DOHH2 (cell line): ENCODE data around the gene MICAL2.

Source experiments
- H3F3A ChIP-seq: fragments of 200-600 bp; sonication (generic), shearing (Covaris generic); 2 replicates; pipeline ENCODE4 v1.6.0; 2016; ENCODE audit warnings: antibody characterized with exemption, mild to moderate bottlenecking; ENCODE audit not compliant: control insufficient read depth, insufficient read depth
- H3K27ac ChIP-seq: fragments of 200-600 bp; sonication (generic); 2 replicates; pipeline ENCODE4 v1.5.1; 2014; ENCODE audit warnings: low read depth, mild to moderate bottlenecking, low read length, moderate library complexity
- H3K27me3 ChIP-seq: fragments of 200-600 bp; sonication (generic); 2 replicates; pipeline ENCODE4 v1.6.1; 2014; ENCODE audit warnings: mild to moderate bottlenecking, low read length, mixed read lengths; ENCODE audit not compliant: control insufficient read depth
- H3K36me3 ChIP-seq: fragments of 200-600 bp; sonication (generic); 2 replicates; pipeline ENCODE4 v1.6.1; 2014; ENCODE audit warnings: mild to moderate bottlenecking, low read length, moderate library complexity, mixed read lengths; ENCODE audit not compliant: control insufficient read depth
- H3K4me1 ChIP-seq: fragments of 200-600 bp; sonication (generic); 2 replicates; pipeline ENCODE4 v1.6.1; 2014; ENCODE audit warnings: mild to moderate bottlenecking, low read length, mixed read lengths; ENCODE audit not compliant: control insufficient read depth
- H3K4me2 ChIP-seq: fragments of 200-600 bp; sonication (generic); 2 replicates; pipeline ENCODE4 v1.6.0; 2014; ENCODE audit warnings: mild to moderate bottlenecking, low read length, moderate library complexity
- H3K4me3 ChIP-seq: fragments of 200-600 bp; sonication (generic); 2 replicates; pipeline ENCODE4 v1.5.1; 2014; ENCODE audit warnings: mild to moderate bottlenecking, low read length, mixed read lengths
- H3K79me2 ChIP-seq: fragments of 200-600 bp; sonication (generic); 2 replicates; pipeline ENCODE4 v1.6.1; 2014; ENCODE audit warnings: mild to moderate bottlenecking, low read length, mixed read lengths; ENCODE audit not compliant: control insufficient read depth
- H3K9me2 ChIP-seq: fragments of 200-600 bp; sonication (generic); replicated peaks from 2 replicates; pipeline ENCODE4 v1.6.1; 2014; ENCODE audit warnings: mild to moderate bottlenecking, low read length, mixed read lengths; ENCODE audit not compliant: control insufficient read depth
- H3K9me3 ChIP-seq: fragments of 200-600 bp; sonication (generic); 2 replicates; pipeline ENCODE4 v1.6.1; 2014; ENCODE audit warnings: antibody characterized with exemption, low read length, mixed read lengths; ENCODE audit not compliant: control insufficient read depth, insufficient read depth
- H4K20me1 ChIP-seq: fragments of 200-600 bp; sonication (generic); 2 replicates; pipeline ENCODE4 v1.6.0; 2014; ENCODE audit warnings: low read depth, mild to moderate bottlenecking, antibody characterized with exemption, low read length, moderate library complexity; ENCODE audit not compliant: control insufficient read depth, insufficient read depth
- EZH2phosphoT487 ChIP-seq: fragments of 200-600 bp; sonication (generic); IDR thresholded peaks from 2 replicates; pipeline ENCODE4 v1.6.1; 2017; ENCODE audit warnings: borderline replicate concordance, mild to moderate bottlenecking, antibody characterized with exemption, low read length, moderate library complexity, mixed read lengths
- TF ChIP-seq, protein P1 (sequence below): fragments of 200-600 bp; sonication (generic); IDR thresholded peaks from one replicate; pipeline ENCODE4 v1.5.1; 2014; ENCODE audit warnings: antibody characterized with exemption, mild to moderate bottlenecking, low read depth, low read length; ENCODE audit not compliant: poor library complexity, severe bottlenecking

Gene MICAL2

DNA sequence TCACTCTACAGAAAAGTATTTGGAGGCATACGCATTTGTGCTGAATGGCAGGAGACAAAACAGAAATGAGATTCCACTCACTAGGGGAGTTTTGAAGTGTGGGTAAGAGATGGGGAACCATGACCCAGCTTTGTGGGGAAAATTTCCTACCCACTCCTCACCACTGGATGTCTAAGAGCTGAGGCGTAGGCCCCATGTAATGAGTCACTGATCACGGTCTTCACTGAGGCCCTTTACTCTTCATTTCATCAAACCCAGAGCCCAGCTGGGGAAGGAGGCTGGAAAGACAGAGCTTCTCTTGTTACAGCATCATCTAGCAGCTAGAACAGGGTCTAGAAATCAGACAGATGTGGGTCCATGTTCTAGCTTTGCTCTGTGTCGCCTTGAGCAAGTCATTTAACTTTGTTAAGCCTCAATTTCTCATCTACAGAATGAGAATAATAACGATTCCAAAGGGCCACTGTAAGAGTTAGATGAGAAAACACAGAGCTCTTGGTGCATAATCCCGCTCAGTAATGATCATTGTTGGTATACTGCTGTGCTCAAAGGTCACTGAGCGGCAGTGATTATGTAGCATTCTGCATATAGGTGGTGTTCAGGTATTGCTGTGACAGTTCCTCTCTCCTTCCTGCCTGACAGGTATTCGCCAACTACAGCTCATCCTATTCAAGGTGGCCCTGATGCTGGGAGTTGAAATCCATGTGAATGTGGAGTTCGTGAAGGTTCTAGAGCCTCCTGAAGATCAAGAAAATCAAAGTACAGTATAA, 97.2 kb downstream of the MICAL2 start:
- no peaks in the 10 kb centered on the region for H3K9me3 ChIP-seq
- no peak overlapping the region for H3K27ac ChIP-seq
- no peaks in the 10 kb centered on the region for H3K4me1 ChIP-seq
- TF ChIP-seq, protein P1, sequence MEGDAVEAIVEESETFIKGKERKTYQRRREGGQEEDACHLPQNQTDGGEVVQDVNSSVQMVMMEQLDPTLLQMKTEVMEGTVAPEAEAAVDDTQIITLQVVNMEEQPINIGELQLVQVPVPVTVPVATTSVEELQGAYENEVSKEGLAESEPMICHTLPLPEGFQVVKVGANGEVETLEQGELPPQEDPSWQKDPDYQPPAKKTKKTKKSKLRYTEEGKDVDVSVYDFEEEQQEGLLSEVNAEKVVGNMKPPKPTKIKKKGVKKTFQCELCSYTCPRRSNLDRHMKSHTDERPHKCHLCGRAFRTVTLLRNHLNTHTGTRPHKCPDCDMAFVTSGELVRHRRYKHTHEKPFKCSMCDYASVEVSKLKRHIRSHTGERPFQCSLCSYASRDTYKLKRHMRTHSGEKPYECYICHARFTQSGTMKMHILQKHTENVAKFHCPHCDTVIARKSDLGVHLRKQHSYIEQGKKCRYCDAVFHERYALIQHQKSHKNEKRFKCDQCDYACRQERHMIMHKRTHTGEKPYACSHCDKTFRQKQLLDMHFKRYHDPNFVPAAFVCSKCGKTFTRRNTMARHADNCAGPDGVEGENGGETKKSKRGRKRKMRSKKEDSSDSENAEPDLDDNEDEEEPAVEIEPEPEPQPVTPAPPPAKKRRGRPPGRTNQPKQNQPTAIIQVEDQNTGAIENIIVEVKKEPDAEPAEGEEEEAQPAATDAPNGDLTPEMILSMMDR, result no peak
- no peak for TF ChIP-seq EZH2phosphoT487
- H3K36me3 ChIP-seq, result no peaks in the 10 kb centered on the region
- H3K79me2 ChIP-seq, result no peaks in the 10 kb centered on the region
- no peak overlapping the region for H3K4me3 ChIP-seq
- H3K4me2 ChIP-seq, result no peak overlapping the region
- H3K9me2 ChIP-seq, result no peaks in the 10 kb centered on the region
- H3K27me3 ChIP-seq, result no peaks in the 10 kb centered on the region
- H3F3A ChIP-seq, result no peaks in the 10 kb centered on the region
- H4K20me1 ChIP-seq, result no peaks in the 10 kb centered on the region

DNA sequence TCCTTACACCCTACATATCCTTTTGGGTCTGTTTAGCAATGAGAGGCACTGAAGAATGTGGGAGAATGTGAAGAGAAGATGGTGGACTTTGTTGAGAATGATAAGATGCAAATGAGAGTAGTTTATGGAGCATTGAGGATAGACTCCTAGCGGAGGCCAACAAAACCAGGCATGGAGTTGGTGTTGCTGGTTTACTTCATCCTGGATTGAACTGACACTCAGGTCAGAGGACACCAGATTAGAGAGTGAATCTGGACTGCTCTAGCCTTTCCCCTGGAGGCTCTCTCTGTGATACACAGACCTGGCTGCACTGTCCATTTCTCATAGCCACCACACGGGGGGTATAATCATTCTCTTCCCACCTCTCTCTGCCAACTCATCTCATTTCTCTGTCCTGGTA, 98.7 kb downstream of the MICAL2 start:
- TF ChIP-seq, protein P1, result no peak
- no peak for TF ChIP-seq EZH2phosphoT487
- Histone ChIP-seq H3K27ac (no peak overlapping the region), H3K9me3 (no peaks in the 10 kb centered on the region), H3K79me2 (no peaks in the 10 kb centered on the region), H3K27me3 (no peaks in the 10 kb centered on the region), H3K4me3 (no peak overlapping the region), H4K20me1 (no peaks in the 10 kb centered on the region), H3K4me2 (no peak overlapping the region), H3F3A (no peaks in the 10 kb centered on the region), H3K36me3 (no peaks in the 10 kb centered on the region), H3K4me1 (no peaks in the 10 kb centered on the region), H3K9me2 (no peaks in the 10 kb centered on the region)

DNA sequence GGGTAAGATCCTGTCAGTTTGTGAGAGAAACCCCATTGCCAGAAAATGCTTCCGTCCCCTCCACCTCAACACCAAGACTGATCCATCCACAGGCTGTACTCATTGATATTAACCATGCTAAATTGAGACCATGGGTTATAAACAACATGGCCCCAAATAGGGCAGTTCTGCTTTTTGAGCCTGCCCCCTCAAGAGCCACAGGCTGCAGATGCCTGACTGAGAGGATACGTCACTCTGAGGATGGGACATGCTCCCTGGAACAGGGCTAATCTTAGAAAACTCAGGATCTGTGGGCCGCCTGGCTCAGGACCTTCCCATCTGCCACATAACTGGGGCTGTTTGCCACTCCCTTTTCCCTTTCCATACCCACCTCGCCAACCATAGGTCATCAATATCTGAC, 99.8 kb downstream of the MICAL2 start:
- Histone ChIP-seq H3K4me3 (no peak overlapping the region), H4K20me1 (no peaks in the 10 kb centered on the region), H3K4me2 (no peak overlapping the region), H3K27me3 (peaks cover 5% of the 10 kb centered on the region), H3F3A (no peaks in the 10 kb centered on the region), H3K27ac (no peak overlapping the region), H3K79me2 (no peaks in the 10 kb centered on the region), H3K36me3 (no peaks in the 10 kb centered on the region), H3K9me3 (no peaks in the 10 kb centered on the region), H3K9me2 (no peaks in the 10 kb centered on the region), H3K4me1 (no peaks in the 10 kb centered on the region)
- no peak for TF ChIP-seq EZH2phosphoT487
- TF ChIP-seq, protein P1, result no peak
